HEK293T (cell line): Measurements from ENCODE around the gene LUZP2.

ENCODE experiments used
- ARNT ChIP-seq: fragments of 450-650 bp; IDR thresholded peaks from 2 replicates; pipeline ENCODE4 v1.6.1; 2017; ENCODE audit warnings: mild to moderate bottlenecking
- BHLHE40 ChIP-seq: fragments of 450-650 bp; IDR thresholded peaks from 2 replicates; pipeline ENCODE4 v1.6.1; 2016; ENCODE audit warnings: mild to moderate bottlenecking, moderate library complexity, borderline replicate concordance
- FOXK2 ChIP-seq: fragments of 450-650 bp; IDR thresholded peaks from 2 replicates; pipeline ENCODE4 v1.6.1; 2016; ENCODE audit warnings: mild to moderate bottlenecking
- FOXM1 ChIP-seq: fragments of 450-650 bp; IDR thresholded peaks from 2 replicates; pipeline ENCODE4 v1.6.1; 2017; ENCODE audit warnings: mild to moderate bottlenecking, borderline replicate concordance
- LEF1 ChIP-seq: fragments of 450-650 bp; IDR thresholded peaks from 2 replicates; pipeline ENCODE4 v1.6.1; 2017; ENCODE audit warnings: mild to moderate bottlenecking, borderline replicate concordance
- SUZ12 ChIP-seq: fragments of 450-650 bp; IDR thresholded peaks from 2 replicates; pipeline ENCODE4 v1.6.1; 2016; ENCODE audit warnings: mild to moderate bottlenecking
- TARDBP ChIP-seq: fragments of 450-650 bp; IDR thresholded peaks from 2 replicates; pipeline ENCODE4 v1.6.1; 2016

DNA sequence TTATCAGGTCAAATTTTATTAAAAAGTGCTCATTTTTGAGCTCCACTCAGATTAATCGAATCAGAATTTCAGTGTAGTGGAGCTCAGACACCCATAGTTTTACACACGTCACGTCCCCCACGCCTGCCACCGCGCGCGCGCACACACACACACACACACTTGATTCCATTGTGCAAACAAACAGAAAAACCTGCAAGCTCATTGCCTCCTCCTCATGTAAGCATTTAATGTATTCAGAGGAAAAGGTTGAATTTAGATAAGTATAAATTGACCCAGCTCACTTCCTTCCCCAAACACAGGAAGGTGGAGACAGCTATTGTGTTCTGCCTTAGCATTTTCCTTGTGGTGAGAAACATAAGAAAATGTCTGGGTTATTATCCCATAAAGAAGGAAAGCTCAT lies 336.7 kb downstream of the LUZP2 start:
- TF ChIP-seq FOXK2 (no peak), SUZ12 (no peak), LEF1 (no peak), TARDBP (no peak), BHLHE40 (no peak), FOXM1 (no peak), ARNT (no peak)
